HG02759 (cell line): ENCODE data around the gene BAIAP2L2.
"Not testable (repeated sequence)": the region's sequence is repeated elsewhere in the genome, so short reads cannot be mapped to it uniquely, and the experiment has no call there.

Experiments used
- ATAC-seq: cut with Tn5 transposase; IDR thresholded peaks from one replicate; pipeline ENCODE4 v1.9.1; 2021; ENCODE audit warnings: mild to moderate bottlenecking, moderate library complexity; ENCODE audit not compliant: unreplicated experiment

BAIAP2L2 gene, protein sequence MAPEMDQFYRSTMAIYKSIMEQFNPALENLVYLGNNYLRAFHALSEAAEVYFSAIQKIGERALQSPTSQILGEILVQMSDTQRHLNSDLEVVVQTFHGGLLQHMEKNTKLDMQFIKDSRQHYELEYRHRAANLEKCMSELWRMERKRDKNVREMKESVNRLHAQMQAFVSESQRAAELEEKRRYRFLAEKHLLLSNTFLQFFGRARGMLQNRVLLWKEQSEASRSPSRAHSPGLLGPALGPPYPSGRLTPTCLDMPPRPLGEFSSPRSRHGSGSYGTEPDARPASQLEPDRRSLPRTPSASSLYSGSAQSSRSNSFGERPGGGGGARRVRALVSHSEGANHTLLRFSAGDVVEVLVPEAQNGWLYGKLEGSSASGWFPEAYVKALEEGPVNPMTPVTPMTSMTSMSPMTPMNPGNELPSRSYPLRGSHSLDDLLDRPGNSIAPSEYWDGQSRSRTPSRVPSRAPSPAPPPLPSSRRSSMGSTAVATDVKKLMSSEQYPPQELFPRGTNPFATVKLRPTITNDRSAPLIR

DNA sequence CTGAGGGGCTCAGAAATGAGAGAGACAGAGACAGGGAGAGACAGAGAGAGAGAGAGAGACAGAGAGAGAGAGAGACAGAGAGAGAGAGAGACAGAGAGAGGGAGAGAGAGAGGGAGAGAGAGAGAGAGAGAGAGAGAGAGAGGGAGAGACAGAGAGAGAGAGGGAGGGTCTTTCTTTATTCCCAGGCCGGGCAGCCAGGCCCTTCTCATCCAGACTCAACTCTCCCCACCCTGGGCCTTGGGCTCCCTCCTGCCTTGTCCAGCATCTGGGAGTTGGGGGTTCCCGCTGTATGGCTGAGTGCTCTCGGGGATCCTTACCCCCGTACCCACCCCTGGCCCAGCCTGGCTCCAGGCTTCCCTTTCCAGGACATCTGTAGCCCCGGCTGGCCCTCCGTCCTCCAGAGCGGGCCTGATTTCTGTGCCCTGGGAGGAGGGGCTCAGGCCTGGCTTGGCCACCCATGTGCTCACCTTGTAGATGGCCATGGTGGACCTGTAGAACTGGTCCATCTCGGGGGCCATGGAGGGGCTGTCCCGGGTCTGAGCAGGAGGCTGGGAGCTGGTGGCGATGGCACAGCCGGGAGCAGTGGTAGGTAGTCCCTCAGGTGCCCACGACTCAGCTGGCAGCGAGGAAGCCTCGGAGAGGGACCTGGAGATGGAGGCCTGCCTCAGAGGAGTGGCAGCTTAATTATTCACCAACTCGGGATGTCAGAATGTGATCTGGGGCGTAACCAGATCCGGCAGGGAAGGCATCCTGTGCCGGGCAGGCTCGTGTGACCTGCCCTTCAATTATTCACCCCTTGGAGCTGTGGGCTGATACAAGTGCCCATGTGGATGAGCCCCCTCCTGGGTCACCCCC lies at the start of gene BAIAP2L2:
Gene BAIAP2L2 (minus strand): TSS at position 677 of the 855 bp plus-strand sequence. CDS start 159 bp downstream, at position 518.
- ATAC-seq, result no peak

DNA sequence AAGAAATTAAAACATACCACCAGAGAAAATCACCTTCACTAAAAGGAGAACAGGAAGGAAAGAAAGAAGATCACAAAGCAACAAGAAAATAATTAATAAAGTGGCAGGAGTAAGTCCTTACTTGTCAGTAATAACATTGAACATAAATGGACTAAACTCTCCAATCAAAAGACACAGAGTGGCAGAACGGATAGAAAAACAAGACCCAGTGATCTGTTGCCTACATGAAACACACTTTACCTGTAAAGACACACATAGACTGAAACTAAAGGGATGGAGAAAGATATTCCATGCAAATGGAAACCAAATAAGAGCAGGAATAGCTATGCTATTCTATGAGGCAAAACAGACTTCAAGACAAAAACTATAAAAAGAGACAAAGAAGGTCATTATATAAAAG lies 45.2 kb upstream of the BAIAP2L2 start:
- no peak for ATAC-seq

DNA sequence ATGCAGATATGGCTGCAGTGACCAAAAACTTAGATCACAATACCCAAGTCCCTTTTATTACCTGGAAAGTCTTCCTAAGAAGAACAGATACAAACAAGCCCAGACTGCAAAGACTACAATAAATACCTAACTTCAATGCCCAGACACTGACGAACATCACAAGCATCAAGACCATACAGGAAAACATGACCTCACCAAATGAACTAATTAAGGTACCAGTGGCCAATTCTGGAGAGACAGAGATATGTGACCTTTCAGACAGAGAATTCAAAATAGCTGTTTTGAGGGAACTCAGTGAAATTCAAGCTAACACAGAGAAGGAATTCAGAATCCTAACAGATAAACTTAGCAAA lies 44.1 kb upstream of the BAIAP2L2 start:
- not testable (repeated sequence) for ATAC-seq

DNA sequence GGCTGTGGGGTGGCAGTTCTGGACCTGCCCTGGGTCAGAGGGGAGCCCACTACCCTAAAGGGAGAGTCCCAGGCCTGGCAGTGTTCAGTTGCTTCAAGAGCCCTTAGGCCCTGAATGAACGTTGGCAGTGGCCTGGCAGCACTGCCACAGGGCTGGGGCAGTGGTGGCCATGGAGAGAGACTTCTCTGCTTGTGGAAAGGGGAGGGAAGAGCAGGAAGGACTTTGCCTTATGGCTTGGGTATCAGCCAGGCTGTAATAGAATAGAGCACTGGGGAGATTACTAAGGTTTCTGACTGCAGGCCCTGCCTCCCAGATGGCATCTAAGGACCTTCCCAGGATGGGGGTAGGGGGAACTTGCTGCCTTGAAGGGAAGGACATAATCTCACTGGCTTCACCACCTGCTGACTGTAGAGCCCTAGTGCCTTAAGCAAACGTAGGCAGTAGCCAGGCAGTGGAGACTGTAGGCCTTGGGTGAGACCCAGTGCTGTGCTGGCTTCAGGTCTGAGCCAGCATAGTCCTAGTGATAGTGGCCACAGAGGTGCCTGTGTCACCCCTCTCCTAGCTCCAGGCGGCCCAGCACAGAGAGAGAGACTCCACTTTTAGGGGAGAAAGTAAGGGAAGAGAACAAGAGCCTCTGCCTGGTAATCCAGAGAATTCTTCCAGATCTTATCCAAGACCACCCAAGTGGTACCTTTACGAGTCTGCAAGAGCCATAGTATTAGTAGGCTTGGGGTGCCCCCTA lies 43.5 kb upstream of the BAIAP2L2 start:
- no peak for ATAC-seq

DNA sequence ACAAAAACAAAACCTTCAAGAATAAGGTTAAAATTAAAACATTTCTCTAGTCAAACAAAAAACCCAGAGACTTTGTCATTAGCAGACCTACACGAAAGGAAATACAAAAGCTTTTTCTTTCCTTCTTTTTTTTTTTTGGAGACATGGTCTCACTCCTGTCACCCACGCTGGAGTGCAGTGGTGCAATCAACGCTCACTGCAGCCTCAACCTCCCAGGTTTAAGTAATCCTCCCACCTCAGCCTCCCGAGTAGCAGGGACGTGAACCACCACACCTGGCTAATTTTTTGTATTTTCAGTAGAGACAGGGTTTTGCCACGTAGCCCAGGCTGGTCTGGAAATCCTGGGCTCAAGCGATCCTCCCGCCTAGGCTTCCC lies 40.6 kb upstream of the BAIAP2L2 start:
- no peak for ATAC-seq

DNA sequence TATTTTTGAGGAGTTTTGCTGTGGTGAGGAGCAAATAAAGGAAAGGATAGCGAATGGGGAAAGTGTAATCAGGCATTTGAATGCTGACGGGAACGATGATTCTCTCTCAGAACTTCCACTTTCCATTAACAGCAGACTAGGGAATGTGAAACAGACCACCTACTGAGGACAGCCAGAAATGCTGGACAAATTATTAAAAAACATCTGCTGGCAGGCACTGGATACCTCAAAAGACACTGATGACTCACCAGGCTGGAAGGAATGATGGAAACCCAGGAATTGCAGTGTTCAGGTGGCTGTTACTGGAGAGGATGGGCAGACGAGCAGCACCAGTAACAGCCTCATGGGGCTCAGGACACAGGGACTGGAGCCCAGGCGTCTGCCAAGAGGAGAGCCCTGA lies 37.8 kb upstream of the BAIAP2L2 start:
- no peak for ATAC-seq

DNA sequence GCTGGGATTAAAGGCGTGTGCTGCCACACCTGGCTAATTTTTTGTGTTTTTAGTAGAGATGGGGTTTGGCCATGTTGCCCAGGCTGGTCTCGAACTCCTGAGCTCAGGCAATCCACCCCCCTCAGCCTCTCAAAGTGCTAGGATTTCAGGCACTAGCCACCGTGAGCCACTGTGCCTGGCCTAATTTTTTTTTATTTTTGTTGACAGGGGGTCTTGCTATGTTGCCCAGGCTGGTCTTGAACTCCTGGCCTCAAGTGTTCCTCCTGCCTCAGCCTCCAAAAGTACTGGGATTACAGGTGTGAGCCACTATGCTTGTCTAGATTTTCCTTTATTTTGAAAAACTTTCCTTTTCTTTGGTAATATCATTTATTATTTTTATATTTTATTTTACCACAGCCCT lies 35.7 kb upstream of the BAIAP2L2 start:
- ATAC-seq, result not testable (repeated sequence)

DNA sequence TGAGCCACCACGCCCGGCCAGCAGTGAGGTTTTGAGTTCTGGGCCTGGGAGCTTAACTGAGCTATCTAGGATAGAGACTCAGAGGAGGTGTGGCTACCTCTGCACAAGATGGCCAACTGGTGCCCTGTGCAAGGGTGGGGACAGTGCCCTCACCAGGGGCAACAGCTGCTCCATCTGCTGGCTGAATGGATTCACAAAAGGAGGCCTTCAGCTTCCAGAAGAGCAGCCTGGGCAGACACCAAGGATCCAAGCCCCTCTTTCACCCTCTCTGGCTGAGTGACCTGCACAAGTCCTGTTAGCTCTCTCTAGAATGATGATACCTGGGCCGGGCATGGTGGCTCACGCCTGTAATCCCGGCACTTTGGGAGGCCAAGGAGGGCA lies 33.5 kb upstream of the BAIAP2L2 start:
- no peak for ATAC-seq

DNA sequence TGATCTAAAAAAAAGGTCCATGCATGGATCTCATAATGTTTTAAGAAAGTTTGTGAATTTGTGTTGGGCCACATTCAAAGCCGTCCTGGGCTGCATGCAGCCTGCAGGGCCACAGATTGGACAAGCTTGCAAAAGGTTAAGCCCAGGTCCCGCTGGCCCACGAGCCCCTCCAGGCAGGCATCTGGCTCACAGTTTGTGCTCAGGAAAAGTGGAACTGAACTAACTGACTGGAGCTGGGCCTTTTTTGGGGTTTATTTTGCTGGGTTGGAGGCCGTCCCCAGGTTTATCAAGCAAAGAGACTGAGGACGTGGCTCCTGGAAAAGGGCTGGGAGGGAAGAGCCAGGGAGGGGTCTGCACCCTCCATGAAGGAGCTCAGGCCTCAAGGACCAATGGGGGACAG lies 32.1 kb upstream of the BAIAP2L2 start:
- no peak for ATAC-seq

DNA sequence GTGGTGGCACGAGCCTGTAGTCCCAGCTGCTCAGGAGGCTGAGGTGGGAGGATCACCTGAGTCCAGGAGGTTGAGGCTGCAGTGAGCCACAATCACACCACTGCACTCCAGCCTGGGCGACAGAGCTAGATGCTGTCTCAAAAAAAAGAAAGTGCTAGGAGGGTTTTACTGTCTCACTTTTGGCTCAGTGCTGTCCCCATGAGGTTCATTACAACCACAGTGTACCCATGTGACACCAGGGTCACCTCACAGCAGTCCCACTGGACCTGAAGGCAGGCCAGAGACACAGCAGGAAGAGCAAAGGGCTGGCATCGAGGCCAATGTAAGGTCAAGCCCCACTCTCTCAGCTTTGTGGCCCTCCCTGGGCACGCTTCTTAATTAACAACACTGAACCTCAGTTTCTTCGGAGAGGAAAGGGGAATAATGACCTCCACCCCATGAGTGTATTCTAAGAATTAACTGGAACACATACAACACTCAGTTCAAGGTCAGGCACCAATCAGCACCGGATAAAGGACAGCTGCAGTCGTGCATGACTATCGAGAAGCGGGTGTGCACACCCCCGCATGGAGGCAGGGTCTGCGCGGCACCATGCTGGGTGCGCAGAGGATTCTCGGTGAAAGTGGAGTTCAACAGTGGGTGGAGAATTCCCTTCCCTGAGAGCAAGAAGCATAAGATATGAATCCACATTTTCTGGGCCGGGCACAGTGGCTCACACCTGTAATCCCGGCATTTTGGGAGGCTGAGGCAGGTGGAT lies 30.9 kb upstream of the BAIAP2L2 start:
- ATAC-seq, result no peak

DNA sequence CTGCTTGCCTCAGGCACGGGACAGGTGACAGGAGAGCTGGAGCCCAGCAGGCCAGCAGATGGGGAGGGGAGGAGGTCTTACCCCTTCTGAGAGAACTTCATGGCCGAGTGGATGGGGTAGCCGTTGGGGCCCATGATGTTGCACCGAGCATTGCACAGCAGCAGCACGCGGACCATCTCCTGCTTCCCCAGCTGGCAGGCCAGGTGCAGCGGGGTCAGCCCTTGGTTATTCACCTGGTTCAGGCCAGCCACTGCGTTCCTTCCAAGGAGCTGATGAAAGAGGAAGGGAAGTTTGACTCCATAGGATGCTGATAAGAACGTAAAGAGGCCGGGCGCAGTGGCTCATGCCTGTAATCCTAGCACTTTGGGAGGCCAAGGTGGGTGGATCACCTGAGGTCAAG lies 29.4 kb upstream of the BAIAP2L2 start:
- no peak for ATAC-seq

DNA sequence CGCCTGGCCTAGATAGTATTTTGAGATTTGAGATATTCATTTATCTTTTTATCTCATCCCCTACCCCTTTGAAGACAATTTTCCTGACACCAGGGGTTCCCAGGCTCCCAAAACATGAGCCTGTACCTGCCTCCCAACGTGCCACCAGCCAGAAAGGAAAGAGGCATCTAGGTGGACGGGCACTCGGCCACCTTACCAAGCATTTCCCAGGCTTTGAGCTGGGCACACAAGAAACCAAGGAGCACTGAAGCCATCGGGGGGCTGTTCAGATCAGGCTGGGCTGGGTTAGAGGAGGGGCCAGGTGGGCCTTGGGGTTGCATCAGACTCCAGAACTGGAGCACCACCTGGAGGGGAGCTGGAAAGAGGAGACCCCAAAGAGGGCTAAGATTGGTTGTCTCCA lies 28.5 kb upstream of the BAIAP2L2 start:
- ATAC-seq, result no peak

DNA sequence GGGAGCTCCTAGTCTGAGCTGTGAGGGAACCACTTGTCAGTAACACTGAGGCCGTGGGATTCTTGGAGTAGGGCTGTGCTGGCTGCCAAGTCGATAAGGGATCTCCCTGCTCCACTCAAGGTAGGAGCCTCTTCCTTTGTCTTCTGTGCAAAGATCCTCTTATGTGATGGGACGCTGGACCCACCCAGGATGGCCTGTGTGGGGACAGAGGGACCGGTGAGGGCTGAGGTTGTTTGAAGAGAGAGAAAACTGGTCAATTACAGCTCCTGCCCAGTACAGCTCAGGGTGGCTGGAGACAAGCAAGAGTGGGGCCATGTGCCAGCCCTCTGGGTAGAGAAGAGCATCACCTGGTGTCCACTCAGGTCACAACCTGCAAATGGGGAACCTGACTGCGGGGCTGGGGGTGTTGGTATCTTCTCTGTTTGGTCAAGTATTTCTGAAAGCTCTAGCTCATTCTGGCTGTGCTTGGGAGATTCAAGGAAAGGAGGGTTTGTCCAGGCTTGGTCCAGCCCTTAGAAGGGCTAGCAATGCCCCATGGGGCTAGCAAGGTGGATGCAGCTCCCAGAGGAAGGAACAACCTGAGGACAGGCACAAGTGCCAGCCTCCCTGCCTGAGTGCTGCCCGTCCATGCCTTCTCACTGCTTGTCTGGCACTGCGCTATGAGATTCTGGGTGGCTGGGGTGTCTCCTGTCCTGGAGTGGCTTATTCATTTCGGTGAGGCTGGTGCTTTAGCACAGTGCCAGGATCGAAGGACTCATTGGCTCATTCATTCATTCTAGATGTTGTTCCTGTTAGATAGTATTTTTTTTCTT lies 27.6 kb upstream of the BAIAP2L2 start:
- no peak for ATAC-seq

DNA sequence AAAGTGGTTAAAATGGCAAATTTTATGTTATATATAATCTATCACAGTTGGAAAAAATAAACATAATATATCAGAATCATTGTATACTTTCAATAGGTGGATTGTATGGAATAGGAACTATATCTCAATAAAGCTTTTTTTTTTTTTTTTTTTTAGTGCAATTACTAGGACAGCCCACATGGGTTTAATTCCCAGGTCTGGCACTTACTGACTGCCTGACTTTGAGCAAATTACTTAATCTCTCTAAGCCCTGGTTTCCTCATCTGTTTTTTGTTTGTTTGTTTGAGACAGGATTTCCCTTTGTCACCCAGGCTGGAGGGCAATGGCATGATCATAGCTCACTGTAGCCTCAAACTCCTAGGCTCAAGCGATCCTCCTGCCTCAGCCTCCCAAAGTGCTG lies 26.1 kb upstream of the BAIAP2L2 start:
- ATAC-seq, result no peak

DNA sequence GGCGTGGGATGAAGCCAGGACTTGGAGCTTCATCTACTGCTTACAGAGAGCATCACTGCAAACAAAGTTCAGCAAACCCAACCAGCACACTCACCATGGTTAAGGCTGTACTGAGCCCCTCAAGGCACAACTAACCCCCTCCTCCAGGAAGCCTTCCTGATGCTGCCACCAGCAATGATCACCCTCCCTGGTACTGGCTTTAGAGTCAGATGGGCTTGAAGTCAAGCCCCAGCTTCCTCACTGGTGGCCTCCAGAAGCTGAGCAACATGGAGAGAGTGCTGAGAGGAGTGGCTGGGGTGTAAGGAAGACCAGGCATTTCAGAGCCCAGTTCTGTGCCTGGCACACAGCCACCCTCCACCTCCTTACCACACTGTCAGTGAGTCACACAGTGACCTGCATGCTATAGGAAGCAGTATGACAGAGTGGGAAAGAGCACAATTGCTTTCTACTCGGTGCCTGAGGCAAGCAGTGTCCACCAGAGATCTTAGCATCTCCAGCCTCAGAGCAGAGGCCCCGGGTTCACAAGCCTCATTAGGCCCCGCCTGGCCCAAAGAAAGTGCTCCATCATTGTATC lies 24.7 kb upstream of the BAIAP2L2 start:
- no peak for ATAC-seq

DNA sequence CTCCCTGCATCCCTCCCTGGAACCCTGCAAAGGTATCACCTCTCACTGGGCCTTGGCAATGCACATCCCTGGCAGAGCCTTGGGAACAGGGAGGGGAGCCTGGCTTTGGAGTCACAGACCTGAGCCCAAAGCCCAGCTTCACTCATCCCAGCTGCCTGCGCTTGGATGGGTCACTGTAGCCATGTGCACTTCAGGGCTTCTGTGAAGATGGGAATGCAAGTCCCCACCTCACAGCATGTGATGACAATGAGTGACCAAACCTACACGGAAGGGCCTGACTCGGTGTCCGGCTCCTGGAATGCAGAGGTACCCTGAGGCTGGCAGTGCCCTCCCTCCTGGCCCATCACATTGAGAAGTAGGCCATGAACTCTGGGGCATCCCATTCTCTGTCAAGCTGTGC lies 22.8 kb upstream of the BAIAP2L2 start:
- ATAC-seq, result no peak

DNA sequence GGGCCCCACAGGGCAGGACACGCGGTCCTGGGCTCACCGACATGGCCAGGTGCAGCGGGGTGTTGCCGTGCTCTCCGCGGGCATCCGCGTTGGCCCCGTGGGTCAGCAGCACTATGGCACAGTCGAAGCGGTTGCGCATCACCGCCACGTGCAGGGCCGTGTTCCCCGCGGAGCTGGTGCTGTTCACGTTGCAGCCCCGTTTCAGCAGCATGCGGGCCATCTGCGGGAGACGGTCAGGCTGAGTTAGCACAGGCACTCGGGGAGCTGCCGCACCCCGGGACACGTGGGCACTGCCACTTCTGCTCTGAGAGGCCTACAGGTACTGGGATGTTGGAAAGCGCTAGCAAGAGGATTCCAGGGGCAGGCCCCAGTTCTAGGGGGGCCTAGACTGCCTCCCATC lies 22.3 kb upstream of the BAIAP2L2 start:
- ATAC-seq, result no peak

DNA sequence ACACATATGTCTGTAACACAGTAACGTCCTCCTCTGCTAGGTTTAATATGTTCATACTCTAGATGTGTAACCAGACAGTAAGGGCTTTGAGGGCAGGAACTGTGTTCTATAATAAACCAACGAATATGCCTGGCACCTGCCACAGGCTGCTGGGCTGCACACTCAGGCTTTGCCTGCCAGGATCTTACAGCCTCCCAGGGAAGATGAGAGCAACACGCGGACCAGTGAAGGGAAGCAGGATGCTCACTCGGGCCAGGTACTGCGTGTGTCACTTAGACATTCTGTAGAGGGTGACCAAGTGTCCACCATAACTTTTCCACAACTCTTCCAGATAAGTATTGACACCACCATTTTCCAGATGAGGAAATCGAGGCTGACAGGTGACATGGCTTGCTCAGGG lies 21.7 kb upstream of the BAIAP2L2 start:
- no peak for ATAC-seq

DNA sequence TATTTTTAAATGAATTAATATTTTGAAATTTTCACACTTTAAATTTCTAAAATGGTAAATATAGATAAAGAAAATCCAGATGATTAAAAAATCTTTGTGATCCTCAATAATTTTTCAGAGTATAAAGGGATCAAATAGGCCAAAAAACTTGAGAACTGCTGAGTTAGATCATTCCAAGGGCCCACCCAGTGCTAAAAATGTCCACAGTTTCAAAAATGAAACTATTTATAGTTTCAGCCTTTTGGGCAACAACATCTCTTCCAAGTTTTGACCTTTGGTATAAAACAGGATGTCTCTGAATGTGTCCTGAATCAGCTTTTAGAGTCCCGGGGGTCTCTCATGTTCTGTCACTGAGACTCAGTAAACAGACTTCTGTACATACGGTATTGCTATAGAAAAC lies 20.9 kb upstream of the BAIAP2L2 start:
- no peak for ATAC-seq
